ENCODE data around the gene TPPP.

DNA sequence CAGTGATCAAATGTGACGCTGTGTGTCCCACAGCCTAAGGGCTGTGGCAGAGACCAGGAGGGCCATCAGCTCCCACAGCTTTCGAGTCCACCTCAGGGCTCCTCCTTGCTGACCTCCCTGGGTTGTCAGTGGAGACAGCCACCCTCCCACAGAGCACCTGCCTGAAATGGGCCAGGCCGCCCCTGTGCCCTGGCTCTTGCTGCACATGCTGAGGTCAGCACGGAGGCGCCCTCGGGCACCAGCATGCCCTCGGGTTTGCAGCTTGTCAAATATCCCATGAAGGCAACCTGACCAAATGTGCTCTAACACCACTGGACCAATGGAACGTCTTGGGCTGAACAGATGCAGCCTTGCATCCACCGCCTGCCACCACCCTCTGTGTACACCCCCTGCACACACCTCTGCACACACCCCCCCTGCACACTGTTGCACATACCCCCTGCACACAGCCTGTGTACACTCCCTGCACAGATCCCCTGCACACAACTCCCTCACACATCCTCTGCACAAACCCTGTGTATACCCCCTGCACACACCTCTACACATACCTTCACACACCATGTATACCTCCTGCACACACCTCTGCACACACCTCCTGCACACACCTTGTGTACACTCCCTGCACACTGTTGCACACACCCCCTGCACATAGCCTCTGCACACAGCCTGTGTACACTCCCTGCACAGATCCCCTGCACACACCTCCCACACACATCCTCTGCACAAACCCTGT, 83.0 kb downstream of the TPPP start:
- TF ChIP-seq, protein P1, sequence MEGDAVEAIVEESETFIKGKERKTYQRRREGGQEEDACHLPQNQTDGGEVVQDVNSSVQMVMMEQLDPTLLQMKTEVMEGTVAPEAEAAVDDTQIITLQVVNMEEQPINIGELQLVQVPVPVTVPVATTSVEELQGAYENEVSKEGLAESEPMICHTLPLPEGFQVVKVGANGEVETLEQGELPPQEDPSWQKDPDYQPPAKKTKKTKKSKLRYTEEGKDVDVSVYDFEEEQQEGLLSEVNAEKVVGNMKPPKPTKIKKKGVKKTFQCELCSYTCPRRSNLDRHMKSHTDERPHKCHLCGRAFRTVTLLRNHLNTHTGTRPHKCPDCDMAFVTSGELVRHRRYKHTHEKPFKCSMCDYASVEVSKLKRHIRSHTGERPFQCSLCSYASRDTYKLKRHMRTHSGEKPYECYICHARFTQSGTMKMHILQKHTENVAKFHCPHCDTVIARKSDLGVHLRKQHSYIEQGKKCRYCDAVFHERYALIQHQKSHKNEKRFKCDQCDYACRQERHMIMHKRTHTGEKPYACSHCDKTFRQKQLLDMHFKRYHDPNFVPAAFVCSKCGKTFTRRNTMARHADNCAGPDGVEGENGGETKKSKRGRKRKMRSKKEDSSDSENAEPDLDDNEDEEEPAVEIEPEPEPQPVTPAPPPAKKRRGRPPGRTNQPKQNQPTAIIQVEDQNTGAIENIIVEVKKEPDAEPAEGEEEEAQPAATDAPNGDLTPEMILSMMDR (IDR thresholded peaks at IDR 0.05 in 4 of 5, conservative IDR thresholded peaks at IDR 0.05 in 1 of 5), result no peak
- no peak for TF ChIP-seq POLR2A (IDR thresholded peaks at IDR 0.05)

Measured in gastrocnemius medialis (tissue), 4 donors.